Thyroid gland (tissue), 4 donors: ENCODE measurements around the gene MYOF. TPM values are rescaled to one million over a fixed set of nuclear protein-coding genes. Genes with fewer than 3 reads are reported as not detected.

Experiments
- DNase-seq, 2 donors: peaks; one replicate each; pipeline ENCODE4 v3.0.0-alpha.2; 2019
- H3K27ac ChIP-seq, 3 donors: fragments of 200-600 bp; sonication (generic); 1 replicate in 2 of 3; 2 replicates in 1 of 3; pipeline ENCODE4 v1.5.1; 2016 to 2019; ENCODE audit warnings: mild to moderate bottlenecking in 1 of 3, moderate library complexity in 1 of 3
- H3K27me3 ChIP-seq: fragments of 200-600 bp; sonication (generic); one replicate; pipeline ENCODE4 v1.5.1; 2019
- H3K36me3 ChIP-seq, 2 donors: fragments of 200-600 bp; sonication (generic); one replicate each; pipeline ENCODE4 v1.5.1; 2016 to 2019
- H3K4me1 ChIP-seq, 2 donors: fragments of 200-600 bp; sonication (generic); one replicate each; pipeline ENCODE4 v1.5.1; 2017 to 2019
- H3K4me3 ChIP-seq, 3 donors: fragments of 200-600 bp; sonication (generic); replicated peaks in 1 of 3; 1 replicate in 2 of 3; 2 replicates in 1 of 3; pipeline ENCODE4 v1.5.1; 2016; ENCODE audit warnings: mild to moderate bottlenecking in 1 of 3
- H3K9me3 ChIP-seq: fragments of 200-600 bp; sonication (generic); one replicate; pipeline ENCODE4 v1.5.1; 2017
- POLR2A ChIP-seq, 2 donors: fragments of 450-650 bp; IDR thresholded peaks; one replicate each; pipeline ENCODE4 v1.6.1; 2017; ENCODE audit warnings: antibody characterized with exemption in 2 of 2, mild to moderate bottlenecking in 2 of 2, moderate library complexity in 1 of 2
- WGBS, 2 donors: methylation state at CpG; one replicate each; pipeline ENCODE4 v1.1.5; 2017; 5-methylcytosine and 5-hydroxymethylcytosine counted together
- intact Hi-C: fragments of 100-400 bp; cut with DNase I; formaldehyde crosslinking; loops from one replicate; pipeline ENCODE4 v1.15.1; 2023
- total RNA-seq, 4 donors: library from RNA; depleted of rRNA; stranded (reverse); fragments of >200 nt; gene quantifications; one replicate each; pipeline ENCODE4 v1.2.3, GENCODE V29; 2016
- TF ChIP-seq, protein P1 (sequence below), 6 experiments: fragments of 200-600 bp in 3 of 6; fragments of 450-650 bp in 3 of 6; sonication (generic) in 3 of 6; IDR thresholded peaks; one replicate each; pipeline ENCODE4 v1.5.1; 2016 to 2019; ENCODE audit warnings: antibody characterized with exemption in 6 of 6, mild to moderate bottlenecking in 2 of 6, inconsistent platforms in 1 of 6, moderate library complexity in 1 of 6

MYOF gene
- total RNA-seq, 4 donors from 2014 or later: 72.3 to 210 (median 118) TPM

DNA sequence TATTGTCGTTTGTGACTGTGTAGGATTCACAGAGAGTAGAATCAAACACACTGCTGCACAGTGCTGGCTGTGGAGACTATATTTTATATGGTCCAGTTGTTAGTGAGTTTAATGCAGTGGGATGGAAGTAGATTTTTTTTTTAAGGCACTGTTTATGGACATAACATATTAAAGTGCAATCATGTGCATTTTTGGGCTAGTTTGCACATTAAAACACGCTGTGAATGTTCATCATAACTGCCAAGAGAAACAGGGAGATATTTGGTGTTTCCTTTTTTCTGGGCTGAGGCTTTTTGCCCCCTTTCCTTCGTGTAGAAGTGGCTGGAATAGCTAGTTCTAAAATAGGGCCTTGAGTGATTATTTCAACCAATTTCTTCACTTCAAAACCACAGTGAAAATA is 139.2 kb downstream of the MYOF start:
- TF ChIP-seq, protein P1, sequence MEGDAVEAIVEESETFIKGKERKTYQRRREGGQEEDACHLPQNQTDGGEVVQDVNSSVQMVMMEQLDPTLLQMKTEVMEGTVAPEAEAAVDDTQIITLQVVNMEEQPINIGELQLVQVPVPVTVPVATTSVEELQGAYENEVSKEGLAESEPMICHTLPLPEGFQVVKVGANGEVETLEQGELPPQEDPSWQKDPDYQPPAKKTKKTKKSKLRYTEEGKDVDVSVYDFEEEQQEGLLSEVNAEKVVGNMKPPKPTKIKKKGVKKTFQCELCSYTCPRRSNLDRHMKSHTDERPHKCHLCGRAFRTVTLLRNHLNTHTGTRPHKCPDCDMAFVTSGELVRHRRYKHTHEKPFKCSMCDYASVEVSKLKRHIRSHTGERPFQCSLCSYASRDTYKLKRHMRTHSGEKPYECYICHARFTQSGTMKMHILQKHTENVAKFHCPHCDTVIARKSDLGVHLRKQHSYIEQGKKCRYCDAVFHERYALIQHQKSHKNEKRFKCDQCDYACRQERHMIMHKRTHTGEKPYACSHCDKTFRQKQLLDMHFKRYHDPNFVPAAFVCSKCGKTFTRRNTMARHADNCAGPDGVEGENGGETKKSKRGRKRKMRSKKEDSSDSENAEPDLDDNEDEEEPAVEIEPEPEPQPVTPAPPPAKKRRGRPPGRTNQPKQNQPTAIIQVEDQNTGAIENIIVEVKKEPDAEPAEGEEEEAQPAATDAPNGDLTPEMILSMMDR (IDR thresholded peaks at IDR 0.05): no peak
- TF ChIP-seq POLR2A (IDR thresholded peaks at IDR 0.05): no peak
- intact Hi-C loops: no loop called here
- no peaks in the 10 kb centered on the region for H3K9me3 ChIP-seq
- no peaks in the 10 kb centered on the region for H3K27me3 ChIP-seq
- no peak for DNase-seq
- H3K36me3 ChIP-seq: peaks cover 31 to 52% of the 10 kb centered on the region in 2 donors
- WGBS, 2 donors: 71 to 78% methylated on average over 3 of the region's 3 CpGs
- H3K4me1 ChIP-seq: no peaks in the 10 kb centered on the region
- H3K27ac ChIP-seq: no peak overlapping the region
- no peak overlapping the region for H3K4me3 ChIP-seq

DNA sequence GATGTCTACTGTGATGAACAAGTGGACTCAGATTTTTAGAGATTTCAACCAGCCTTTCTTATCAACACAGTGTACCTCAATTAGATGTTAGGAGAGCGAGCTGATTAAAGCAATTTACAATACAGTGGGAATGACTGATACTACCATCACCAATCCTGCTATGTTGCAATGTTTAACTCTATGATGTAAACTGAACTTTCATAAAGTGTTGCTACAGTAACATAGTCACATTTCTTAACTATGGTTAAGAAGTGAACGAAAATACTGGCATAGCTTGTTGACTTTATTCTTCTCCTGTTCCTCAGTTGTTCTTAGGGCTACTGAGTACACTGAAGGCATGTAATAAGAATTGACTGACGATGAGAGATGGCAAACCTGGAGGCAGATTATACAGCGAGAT is 139.8 kb downstream of the MYOF start:
- H3K27ac ChIP-seq: no peak overlapping the region
- TF ChIP-seq POLR2A (IDR thresholded peaks at IDR 0.05): no peak
- TF ChIP-seq, protein P1 (IDR thresholded peaks at IDR 0.05): no peak
- no peak overlapping the region for H3K4me3 ChIP-seq
- peaks cover 31 to 51% of the 10 kb centered on the region in 2 donors for H3K36me3 ChIP-seq
- no peaks in the 10 kb centered on the region for H3K9me3 ChIP-seq
- intact Hi-C loops: no loop called here
- H3K27me3 ChIP-seq: no peaks in the 10 kb centered on the region
- no peak for DNase-seq
- no peaks in the 10 kb centered on the region for H3K4me1 ChIP-seq
- WGBS, 2 donors: 87 to 91% methylated on average over 4 of the region's 4 CpGs

DNA sequence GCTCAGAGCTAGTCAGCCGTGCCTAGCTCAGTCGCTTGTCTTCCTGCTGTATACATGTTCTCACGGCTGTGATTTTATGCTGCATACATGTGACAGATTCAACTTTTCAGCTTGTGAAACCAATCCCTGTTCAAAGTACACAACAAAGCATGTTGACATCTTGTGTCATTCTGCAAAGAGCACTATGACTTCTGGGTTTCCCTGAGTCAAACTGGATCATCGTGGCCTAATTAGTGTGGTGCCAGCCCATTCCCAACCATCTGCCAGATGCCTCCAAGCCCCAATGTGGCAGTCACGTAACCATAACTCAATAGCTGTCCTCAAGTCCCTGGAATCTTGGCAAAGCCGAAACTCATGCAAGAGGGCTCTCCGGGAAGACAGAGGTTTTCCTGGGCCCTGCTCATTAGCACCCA is 144.8 kb downstream of the MYOF start:
- Histone ChIP-seq H3K4me1 (no peaks in the 10 kb centered on the region), H3K9me3 (no peaks in the 10 kb centered on the region), H3K27me3 (no peaks in the 10 kb centered on the region), H3K36me3 (peaks cover 41 to 49% of the 10 kb centered on the region in 2 donors), H3K27ac (no peak overlapping the region), H3K4me3 (no peak overlapping the region)
- DNase-seq: no peak
- 87 to 96% methylated on average over 7 of the region's 7 CpGs for WGBS, 2 donors
- TF ChIP-seq, protein P1 (IDR thresholded peaks at IDR 0.05): no peak
- TF ChIP-seq POLR2A (IDR thresholded peaks at IDR 0.05): no peak
- intact Hi-C loops: no loop called here

DNA sequence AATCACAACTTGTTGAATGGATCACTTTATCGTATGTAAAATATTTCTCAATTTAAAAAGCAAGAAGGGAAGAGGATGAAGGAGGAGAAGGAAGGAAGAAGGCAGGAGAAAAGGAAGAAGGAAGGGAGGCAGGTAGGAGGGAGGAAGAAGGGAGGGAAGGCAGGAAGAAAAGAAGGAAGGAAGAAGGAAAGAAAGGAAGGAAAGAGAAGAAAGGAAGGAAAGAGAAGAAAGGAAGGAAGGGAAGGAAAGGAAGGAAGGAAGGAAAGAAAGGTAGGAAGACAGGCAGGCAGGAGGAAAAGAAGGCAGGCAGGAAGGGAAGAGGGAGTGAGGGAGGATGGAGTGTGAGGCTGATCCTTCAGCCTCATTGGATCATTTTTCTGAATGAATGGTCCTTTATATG is 145.5 kb downstream of the MYOF start:
- H3K9me3 ChIP-seq: no peaks in the 10 kb centered on the region
- no peaks in the 10 kb centered on the region for H3K27me3 ChIP-seq
- H3K4me3 ChIP-seq: no peak overlapping the region
- no peak overlapping the region for H3K27ac ChIP-seq
- WGBS, 2 donors: 91 to 95% methylated on average over 1 of the region's 1 CpG
- H3K4me1 ChIP-seq: no peaks in the 10 kb centered on the region
- intact Hi-C loops: no loop called here
- no peak for DNase-seq
- TF ChIP-seq, protein P1 (IDR thresholded peaks at IDR 0.05): no peak
- no peak for TF ChIP-seq POLR2A (IDR thresholded peaks at IDR 0.05)
- H3K36me3 ChIP-seq: peaks cover 35 to 43% of the 10 kb centered on the region in 2 donors

DNA sequence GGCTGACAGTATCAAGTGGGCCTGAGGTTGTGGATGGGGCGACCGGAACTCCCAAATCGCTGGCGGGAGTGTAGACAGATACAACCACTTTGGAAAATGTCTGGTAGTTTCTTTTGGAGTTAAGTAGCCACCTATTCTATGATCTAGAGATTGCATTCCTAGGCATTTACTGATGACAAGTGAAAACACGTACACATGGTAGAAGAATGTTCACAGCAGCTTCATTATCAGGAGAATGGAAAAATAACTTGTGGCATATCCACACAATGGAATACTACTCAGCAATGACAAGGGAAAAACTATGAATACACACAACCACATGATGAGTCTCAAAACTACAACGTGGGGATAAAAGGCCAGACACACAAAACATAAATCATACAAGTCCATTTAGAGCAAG is 146.0 kb downstream of the MYOF start:
- intact Hi-C loops: no loop called here
- Histone ChIP-seq H3K4me3 (no peak overlapping the region), H3K4me1 (no peaks in the 10 kb centered on the region), H3K27me3 (no peaks in the 10 kb centered on the region), H3K9me3 (no peaks in the 10 kb centered on the region), H3K27ac (no peak overlapping the region), H3K36me3 (peaks cover 34 to 40% of the 10 kb centered on the region in 2 donors)
- 94% methylated on average over 6 of the region's 6 CpGs for WGBS, 2 donors
- DNase-seq: no peak
- TF ChIP-seq POLR2A (IDR thresholded peaks at IDR 0.05): no peak
- TF ChIP-seq, protein P1 (IDR thresholded peaks at IDR 0.05): no peak
